ENCODE measurements around the gene GPR63.

GPR63 gene

GRCh38 chr6:96821034-96821433 is 16.2 kb downstream of the GPR63 start:
- DNase-seq (ENCODE audit: low read depth in 2 of 2): no peak

- no peak for DNase-seq (ENCODE audit: low read depth in 2 of 2)
These were observed 20.9 kb downstream of the GPR63 start for GRCh38 chr6:96816301-96816817.

DNA sequence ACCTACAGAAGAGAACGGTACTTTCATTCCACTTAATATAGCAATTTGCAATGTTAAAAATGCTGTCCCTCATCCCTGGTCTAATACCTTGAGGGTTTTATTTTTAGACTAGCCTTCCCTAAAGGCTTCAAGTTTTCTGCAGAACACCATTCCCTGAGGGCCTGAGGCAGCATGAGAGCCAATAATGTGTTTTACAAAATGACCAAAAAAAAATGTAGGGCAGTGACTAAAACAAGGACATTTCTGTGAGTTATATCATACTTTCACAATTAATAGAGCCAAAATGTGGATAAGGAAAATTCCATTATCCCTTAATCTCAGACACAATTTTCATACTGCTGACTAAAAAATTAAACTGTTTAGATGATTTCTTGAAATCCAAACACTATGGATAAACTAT is 22.7 kb downstream of the GPR63 start:
- DNase-seq (ENCODE audit: low read depth in 2 of 2): no peak

DNA sequence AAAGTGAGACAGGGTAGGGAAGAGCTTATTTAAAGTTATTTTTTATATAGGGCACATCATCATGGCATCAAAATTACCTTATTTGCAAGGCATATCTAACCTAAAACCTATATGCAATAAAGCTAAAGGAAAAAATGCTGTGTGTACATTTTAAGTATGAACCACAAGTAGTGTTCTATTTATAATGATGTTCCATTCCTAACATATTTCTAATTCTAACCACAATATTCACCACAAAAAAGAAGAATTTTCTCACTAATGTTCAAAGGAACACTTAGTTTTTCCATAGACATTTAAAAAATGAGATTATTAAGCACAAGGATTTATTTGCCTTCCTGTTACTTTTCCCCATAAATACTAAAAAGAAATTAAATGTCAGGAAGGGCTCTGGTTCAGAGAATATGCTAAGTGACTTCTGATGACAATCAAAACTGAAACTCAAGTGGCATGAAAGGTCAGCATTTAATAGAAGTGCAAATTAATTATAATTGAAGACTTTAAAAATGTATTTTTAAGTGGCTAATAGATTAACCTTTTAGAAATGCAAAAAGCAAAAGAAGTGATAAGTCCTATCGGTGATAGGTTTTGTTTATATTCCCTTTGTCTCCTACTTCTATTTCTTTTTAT is 25.1 kb downstream of the GPR63 start:
- no peak for DNase-seq (ENCODE audit: low read depth in 2 of 2)

DNA sequence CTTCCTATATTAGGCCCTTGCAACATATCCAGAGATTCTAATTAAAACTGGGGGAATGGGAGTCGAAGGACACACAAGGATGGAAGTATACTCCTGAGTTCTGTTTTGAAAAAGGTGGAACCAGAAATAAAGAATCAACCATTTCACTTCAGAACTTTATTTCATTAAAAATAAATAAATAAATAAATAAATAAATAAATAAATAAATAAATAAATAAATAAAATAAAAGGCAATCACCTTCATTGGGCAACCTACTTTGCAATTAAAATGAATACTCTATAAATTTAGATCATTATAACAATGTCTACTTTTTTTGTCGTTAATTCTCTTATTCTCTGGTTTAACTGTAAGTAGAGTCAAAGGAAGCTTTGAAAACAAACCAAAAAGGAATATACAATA is 25.6 kb downstream of the GPR63 start:
- DNase-seq (ENCODE audit: low read depth in 2 of 2): no peak

- no peak for DNase-seq (ENCODE audit: low read depth in 2 of 2)
These were observed 26.1 kb downstream of the GPR63 start for GRCh38 chr6:96811136-96811535.

GRCh38 chr6:96809119-96809518 is 28.2 kb downstream of the GPR63 start:
- DNase-seq (ENCODE audit: low read depth in 2 of 2): no peak

DNA sequence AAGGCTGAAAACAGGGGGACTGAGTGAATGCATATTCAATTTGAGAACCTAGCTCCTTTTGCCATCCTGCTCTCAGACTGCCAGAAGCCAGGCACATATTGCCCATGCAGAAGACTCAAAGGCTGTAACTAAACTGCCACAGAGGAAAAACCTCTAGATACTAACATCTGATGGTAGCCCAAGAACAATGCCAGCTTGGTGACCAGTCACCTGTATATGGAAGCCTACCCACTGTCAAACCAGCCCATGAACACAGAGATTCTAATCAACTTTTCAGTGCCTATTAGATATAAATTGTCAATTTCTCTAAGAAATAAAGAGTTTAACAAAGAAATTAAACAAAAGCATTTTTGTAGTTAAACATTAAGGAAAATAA is 34.2 kb downstream of the GPR63 start:
- no peak for DNase-seq (ENCODE audit: low read depth in 2 of 2)

GRCh38 chr6:96795481-96795880 is 41.8 kb downstream of the GPR63 start:
- no peak for DNase-seq (ENCODE audit: low read depth in 2 of 2)

DNA sequence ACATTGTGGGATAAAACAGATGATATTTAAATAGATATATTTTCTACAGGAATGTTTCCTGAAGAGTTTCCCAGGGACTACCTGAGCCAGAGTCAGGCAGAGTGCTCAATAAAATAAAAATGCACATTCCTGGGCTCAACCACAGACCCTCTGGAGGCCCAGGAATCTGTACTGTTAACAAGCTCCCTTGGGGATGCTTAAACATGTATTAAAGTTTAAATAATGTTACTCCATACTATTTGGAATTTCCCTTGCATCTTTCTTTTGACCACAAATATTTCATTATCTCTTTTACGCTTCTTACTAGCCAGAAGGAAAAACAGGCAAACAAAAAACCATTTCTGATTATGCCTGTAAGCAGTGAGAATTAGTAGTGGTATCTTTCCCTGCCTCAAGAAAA is 42.3 kb downstream of the GPR63 start:
- DNase-seq (ENCODE audit: low read depth in 2 of 2): peak; percentile 51 to 55

DNA sequence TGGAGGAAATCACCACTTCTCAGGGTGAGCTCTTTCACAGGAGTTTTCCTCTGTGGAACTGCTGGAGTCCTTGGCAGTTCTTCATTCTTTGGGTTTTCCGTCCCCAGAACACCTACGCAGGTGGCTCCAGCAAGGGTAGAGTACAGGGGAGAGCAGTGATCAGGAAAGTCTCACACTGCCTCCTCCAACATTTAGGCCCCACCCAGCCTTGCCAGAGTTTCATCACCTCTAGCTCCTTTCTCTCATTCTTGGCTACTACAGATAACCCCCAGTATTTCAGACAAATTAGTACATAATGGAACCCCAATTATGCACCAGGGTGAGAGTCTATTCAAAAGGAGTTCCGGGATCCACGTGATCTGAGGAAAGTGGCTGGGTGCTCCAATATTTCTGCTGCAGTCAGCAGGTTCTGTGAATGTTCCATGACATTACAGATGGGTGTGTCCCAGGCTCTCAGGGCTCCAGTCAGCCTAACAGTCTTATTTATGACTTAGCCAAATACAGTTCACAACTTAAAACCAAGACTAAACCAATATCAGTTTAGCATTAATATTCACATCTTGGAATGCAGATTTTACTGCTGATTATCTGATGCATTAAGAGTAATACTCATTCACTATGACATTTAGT is 44.6 kb downstream of the GPR63 start:
- DNase-seq (ENCODE audit: low read depth in 2 of 2): no peak

DNA sequence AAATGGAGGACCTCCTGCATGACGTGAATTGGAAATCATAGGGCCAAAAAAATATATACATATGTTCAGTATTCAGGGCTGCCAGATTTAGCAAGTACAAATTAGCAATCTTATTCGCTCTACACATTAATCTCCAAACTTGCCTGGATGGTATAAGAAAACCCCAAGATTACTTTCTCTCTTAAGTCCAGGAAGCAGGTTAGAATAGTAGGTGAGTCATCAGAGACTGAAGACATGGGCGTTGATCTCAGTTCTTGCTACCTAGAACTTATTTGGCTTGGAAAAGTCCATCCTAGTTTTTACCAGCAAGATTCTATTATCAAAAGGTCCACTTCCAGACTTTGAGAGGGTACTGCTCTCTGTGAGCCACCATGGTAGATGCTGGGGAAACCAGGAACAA is 47.4 kb downstream of the GPR63 start:
- no peak for DNase-seq (ENCODE audit: low read depth in 2 of 2)

DNA sequence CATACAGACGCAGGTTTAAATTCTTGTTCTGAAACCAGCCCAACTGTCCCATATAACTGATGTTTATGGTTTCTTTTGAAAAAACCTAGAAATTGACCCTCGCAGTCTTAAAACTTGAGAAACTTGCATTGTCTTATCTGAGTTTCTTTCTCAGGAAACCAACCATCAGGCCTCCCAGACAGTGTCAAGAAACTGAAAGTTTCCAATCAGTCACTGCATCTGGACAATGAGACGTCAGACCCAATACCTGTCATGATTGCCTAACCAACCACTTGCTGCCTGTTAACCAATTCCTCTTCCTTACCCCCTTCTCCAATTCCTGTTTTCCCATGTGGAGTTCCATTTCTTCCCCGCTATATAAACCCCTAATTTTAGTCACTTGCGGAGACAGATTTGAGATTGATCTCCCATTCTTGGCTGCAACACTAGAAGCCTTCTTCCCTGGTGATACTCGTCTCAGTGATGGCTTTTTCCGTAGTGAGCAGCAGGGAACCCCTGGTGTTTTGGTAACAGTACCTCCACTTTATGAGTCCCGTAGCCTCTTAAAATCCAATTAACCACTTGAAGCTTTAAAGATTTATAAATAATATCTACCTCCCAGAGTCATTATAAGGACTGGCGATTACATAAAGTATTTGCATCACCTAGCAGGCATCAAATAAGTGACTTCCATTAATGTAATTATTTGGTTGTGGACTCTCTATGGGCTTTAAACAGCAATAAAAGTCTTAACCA is 49.3 kb downstream of the GPR63 start:
- no peak for DNase-seq (ENCODE audit: low read depth in 2 of 2)

GRCh38 chr6:96786336-96786735 is 50.9 kb downstream of the GPR63 start:
- DNase-seq (ENCODE audit: low read depth in 2 of 2): no peak

- no peak for DNase-seq (ENCODE audit: low read depth in 2 of 2)
These were observed 52.6 kb downstream of the GPR63 start for GRCh38 chr6:96784650-96785049.

GRCh38 chr6:96783307-96783706 is 54.0 kb downstream of the GPR63 start:
- no peak for DNase-seq (ENCODE audit: low read depth in 2 of 2)

- DNase-seq (ENCODE audit: low read depth in 2 of 2): no peak
These were observed 55.7 kb downstream of the GPR63 start for GRCh38 chr6:96781557-96781956.

GRCh38 chr6:96777113-96777512 is 60.2 kb downstream of the GPR63 start:
- no peak for DNase-seq (ENCODE audit: low read depth in 2 of 2)

DNA sequence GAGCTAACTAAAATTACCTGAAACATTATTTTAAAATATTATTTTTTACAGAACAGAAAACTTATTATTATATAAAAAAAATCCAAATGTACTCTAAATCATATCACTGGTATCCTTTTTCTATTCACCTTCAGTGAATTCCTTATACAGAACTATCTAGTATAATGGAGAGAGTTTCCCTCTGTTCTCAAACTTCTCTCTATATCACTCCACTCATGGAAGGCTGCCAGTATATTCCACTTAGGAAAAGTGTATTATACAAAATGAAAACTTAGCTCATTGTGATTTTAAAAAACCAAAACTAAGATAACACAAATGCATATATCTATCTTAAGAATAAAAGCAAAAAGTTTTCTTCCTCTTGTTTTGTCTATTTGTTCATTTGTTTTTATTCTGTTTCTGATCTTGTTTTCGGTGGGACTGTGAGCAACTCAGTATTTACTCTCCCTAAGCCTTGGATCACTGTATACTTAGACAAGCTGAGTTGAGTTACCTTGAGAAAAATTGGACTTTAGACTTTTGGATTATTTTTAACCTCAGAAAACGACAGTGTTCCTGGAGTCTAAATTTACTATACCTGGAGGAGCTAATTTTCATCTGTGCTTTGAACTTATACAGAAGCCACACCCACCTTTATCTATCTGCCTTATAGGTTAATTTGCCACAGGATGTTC is 61.4 kb downstream of the GPR63 start:
- DNase-seq (ENCODE audit: low read depth in 2 of 2): no peak

DNA sequence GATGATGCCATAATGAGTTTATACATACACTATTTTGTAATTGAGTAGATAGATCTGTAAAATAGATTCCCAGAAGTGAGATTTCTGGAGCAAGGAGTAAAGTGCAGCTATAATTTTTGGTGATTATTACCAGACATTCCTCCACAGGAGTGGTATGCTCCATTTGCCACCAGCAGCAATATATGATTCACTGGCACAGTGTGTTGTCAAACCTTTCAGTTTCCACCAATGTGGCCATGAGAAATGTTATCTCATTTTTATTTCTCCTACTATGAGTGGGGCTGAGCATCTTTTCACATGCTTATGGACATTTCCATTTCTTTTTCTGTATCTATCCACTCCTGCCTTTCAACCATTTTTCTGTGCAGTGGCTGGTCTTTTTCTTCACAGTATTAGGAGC is 70.5 kb downstream of the GPR63 start:
- no peak for DNase-seq (ENCODE audit: low read depth in 2 of 2)

DNA sequence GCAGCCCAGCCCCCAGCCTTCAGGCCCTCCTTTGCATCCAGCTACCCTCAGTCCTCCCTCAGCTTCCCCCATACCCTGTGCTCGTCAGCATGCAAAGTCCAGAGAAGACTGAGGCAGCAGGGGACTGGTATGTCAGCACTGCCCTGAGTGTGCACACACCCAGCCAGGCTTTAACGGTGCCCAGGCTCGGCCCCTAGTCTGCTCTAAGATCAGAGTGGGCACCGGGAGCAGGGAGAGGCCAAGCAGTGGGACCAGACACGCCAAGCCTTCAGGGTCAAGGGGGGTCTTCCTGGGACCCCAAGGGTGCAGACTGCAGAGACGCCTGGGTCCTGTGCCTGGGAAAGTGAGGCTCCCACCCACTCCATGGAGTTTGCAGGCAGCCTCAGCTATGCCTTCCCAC is 74.7 kb downstream of the GPR63 start:
- DNase-seq (ENCODE audit: low read depth in 2 of 2): no peak

- no peak for DNase-seq (ENCODE audit: low read depth in 2 of 2)
These were observed 75.5 kb downstream of the GPR63 start for GRCh38 chr6:96761794-96762193.

Data from fibroblast of skin of left quadriceps (primary cell).